ENCODE measurements around the gene RHBDL2. TPM values are rescaled to one million over a fixed set of nuclear protein-coding genes. Genes with fewer than 3 reads are reported as not detected.

RHBDL2 gene
- total and polyA plus RNA-seq, 9 of the 15 experiments (the other 6 are each of a cell fraction or from before 2014, with no cell fraction given), result not detected

GRCh38 chr1:38873027-38873969, 68.3 kb downstream of the RHBDL2 start, which contains the start of gene MYCBP (continued):
- TF ChIP-seq, protein P1, sequence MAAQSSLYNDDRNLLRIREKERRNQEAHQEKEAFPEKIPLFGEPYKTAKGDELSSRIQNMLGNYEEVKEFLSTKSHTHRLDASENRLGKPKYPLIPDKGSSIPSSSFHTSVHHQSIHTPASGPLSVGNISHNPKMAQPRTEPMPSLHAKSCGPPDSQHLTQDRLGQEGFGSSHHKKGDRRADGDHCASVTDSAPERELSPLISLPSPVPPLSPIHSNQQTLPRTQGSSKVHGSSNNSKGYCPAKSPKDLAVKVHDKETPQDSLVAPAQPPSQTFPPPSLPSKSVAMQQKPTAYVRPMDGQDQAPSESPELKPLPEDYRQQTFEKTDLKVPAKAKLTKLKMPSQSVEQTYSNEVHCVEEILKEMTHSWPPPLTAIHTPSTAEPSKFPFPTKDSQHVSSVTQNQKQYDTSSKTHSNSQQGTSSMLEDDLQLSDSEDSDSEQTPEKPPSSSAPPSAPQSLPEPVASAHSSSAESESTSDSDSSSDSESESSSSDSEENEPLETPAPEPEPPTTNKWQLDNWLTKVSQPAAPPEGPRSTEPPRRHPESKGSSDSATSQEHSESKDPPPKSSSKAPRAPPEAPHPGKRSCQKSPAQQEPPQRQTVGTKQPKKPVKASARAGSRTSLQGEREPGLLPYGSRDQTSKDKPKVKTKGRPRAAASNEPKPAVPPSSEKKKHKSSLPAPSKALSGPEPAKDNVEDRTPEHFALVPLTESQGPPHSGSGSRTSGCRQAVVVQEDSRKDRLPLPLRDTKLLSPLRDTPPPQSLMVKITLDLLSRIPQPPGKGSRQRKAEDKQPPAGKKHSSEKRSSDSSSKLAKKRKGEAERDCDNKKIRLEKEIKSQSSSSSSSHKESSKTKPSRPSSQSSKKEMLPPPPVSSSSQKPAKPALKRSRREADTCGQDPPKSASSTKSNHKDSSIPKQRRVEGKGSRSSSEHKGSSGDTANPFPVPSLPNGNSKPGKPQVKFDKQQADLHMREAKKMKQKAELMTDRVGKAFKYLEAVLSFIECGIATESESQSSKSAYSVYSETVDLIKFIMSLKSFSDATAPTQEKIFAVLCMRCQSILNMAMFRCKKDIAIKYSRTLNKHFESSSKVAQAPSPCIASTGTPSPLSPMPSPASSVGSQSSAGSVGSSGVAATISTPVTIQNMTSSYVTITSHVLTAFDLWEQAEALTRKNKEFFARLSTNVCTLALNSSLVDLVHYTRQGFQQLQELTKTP (IDR thresholded peaks at IDR 0.05; ENCODE audit: low read depth in 1 of 2, partially characterized antibody in 2 of 2), result no peak
- TF ChIP-seq, protein P2, sequence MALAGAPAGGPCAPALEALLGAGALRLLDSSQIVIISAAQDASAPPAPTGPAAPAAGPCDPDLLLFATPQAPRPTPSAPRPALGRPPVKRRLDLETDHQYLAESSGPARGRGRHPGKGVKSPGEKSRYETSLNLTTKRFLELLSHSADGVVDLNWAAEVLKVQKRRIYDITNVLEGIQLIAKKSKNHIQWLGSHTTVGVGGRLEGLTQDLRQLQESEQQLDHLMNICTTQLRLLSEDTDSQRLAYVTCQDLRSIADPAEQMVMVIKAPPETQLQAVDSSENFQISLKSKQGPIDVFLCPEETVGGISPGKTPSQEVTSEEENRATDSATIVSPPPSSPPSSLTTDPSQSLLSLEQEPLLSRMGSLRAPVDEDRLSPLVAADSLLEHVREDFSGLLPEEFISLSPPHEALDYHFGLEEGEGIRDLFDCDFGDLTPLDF (CRISPR knock-in tag; IDR thresholded peaks at IDR 0.05), result no peak; the same call in 1 of the 2 replicates
- TF ChIP-seq SMARCC2 (IDR thresholded peaks at IDR 0.05; ENCODE audit: low read depth) (no peak), TCF3 (CRISPR knock-in tag; IDR thresholded peaks at IDR 0.05) (no peak), CBFA2T2 (conservative IDR thresholded peaks at IDR 0.05) (no peak), NFIX (CRISPR knock-in tag; IDR thresholded peaks at IDR 0.05; ENCODE audit: low read depth) (no peak), NCOR1 (IDR thresholded peaks at IDR 0.05) (no peak), ZBTB33 (CRISPR knock-in tag; IDR thresholded peaks at IDR 0.05) (peak; percentile 59; the same call in 1 of the 2 replicates), SP2 (IDR thresholded peaks at IDR 0.05; ENCODE audit: extremely low read depth, low read depth, low read length, poor library complexity, severe bottlenecking) (peak; percentile 28), TEAD1 (CRISPR knock-in tag; IDR thresholded peaks at IDR 0.05) (0 out of 4 replicates have a peak, but pooled peaks of 1 of the 2 experiments have one; percentile 51), NUFIP1 (IDR thresholded peaks at IDR 0.05; ENCODE audit: partially characterized antibody) (no peak)
- TF ChIP-seq, protein P3, sequence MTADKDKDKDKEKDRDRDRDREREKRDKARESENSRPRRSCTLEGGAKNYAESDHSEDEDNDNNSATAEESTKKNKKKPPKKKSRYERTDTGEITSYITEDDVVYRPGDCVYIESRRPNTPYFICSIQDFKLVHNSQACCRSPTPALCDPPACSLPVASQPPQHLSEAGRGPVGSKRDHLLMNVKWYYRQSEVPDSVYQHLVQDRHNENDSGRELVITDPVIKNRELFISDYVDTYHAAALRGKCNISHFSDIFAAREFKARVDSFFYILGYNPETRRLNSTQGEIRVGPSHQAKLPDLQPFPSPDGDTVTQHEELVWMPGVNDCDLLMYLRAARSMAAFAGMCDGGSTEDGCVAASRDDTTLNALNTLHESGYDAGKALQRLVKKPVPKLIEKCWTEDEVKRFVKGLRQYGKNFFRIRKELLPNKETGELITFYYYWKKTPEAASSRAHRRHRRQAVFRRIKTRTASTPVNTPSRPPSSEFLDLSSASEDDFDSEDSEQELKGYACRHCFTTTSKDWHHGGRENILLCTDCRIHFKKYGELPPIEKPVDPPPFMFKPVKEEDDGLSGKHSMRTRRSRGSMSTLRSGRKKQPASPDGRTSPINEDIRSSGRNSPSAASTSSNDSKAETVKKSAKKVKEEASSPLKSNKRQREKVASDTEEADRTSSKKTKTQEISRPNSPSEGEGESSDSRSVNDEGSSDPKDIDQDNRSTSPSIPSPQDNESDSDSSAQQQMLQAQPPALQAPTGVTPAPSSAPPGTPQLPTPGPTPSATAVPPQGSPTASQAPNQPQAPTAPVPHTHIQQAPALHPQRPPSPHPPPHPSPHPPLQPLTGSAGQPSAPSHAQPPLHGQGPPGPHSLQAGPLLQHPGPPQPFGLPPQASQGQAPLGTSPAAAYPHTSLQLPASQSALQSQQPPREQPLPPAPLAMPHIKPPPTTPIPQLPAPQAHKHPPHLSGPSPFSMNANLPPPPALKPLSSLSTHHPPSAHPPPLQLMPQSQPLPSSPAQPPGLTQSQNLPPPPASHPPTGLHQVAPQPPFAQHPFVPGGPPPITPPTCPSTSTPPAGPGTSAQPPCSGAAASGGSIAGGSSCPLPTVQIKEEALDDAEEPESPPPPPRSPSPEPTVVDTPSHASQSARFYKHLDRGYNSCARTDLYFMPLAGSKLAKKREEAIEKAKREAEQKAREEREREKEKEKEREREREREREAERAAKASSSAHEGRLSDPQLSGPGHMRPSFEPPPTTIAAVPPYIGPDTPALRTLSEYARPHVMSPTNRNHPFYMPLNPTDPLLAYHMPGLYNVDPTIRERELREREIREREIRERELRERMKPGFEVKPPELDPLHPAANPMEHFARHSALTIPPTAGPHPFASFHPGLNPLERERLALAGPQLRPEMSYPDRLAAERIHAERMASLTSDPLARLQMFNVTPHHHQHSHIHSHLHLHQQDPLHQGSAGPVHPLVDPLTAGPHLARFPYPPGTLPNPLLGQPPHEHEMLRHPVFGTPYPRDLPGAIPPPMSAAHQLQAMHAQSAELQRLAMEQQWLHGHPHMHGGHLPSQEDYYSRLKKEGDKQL (CRISPR knock-in tag; IDR thresholded peaks at IDR 0.05; ENCODE audit: borderline replicate concordance), result no peak

Data from K562 (cell line).